MM.1S (cell line): Measurements from ENCODE around the gene TBL1XR1.

Source experiments
- DNase-seq: peaks from one replicate; pipeline ENCODE4 v3.0.0-alpha.2; 2015
- H2AFZ ChIP-seq: fragments of 300-600 bp; sonication (generic); 2 replicates; pipeline ENCODE4 v1.6.0; 2016; ENCODE audit warnings: antibody characterized with exemption, low read length
- H3F3A ChIP-seq: fragments of 300-600 bp; sonication (generic); 2 replicates; pipeline ENCODE4 v1.6.1; 2016; ENCODE audit warnings: mild to moderate bottlenecking, antibody characterized with exemption, low read length, moderate library complexity, mixed read lengths; ENCODE audit not compliant: insufficient read depth
- H3K27ac ChIP-seq: fragments of 300-600 bp; sonication (generic); 2 replicates; pipeline ENCODE4 v1.5.1; 2016; ENCODE audit warnings: mild to moderate bottlenecking, low read length
- H3K27me3 ChIP-seq: fragments of 300-600 bp; sonication (generic); replicated peaks from 2 replicates; pipeline ENCODE4 v1.6.0; 2016; ENCODE audit warnings: low read length; ENCODE audit not compliant: insufficient read depth
- H3K36me3 ChIP-seq: fragments of 300-600 bp; sonication (generic); replicated peaks from 2 replicates; pipeline ENCODE4 v1.6.1; 2016; ENCODE audit warnings: mild to moderate bottlenecking, low read length, mixed read lengths; ENCODE audit not compliant: insufficient read depth
- H3K4me1 ChIP-seq: fragments of 300-600 bp; sonication (generic); 2 replicates; pipeline ENCODE4 v1.6.1; 2016; ENCODE audit warnings: low read length, mixed read lengths
- H3K4me2 ChIP-seq: fragments of 300-600 bp; sonication (generic); 2 replicates; pipeline ENCODE4 v1.6.0; 2016; ENCODE audit warnings: low read depth, low read length
- H3K4me3 ChIP-seq: fragments of 300-600 bp; sonication (generic); 2 replicates; pipeline ENCODE4 v1.5.1; 2016; ENCODE audit warnings: low read length, mixed read lengths
- H3K79me2 ChIP-seq: fragments of 300-600 bp; sonication (generic); 2 replicates; pipeline ENCODE4 v1.6.1; 2016; ENCODE audit warnings: mixed run types, low read length, mixed read lengths
- H3K9ac ChIP-seq: fragments of 300-600 bp; sonication (generic); 2 replicates; pipeline ENCODE4 v1.6.1; 2016; ENCODE audit warnings: low read length, mixed read lengths
- H3K9me2 ChIP-seq: fragments of 300-600 bp; sonication (generic); replicated peaks from 2 replicates; pipeline ENCODE4 v1.6.1; 2016; ENCODE audit warnings: mild to moderate bottlenecking, low read length, mixed read lengths; ENCODE audit not compliant: insufficient read depth
- H3K9me3 ChIP-seq: fragments of 300-600 bp; sonication (generic); replicated peaks from 2 replicates; pipeline ENCODE4 v1.6.1; 2016; ENCODE audit warnings: mild to moderate bottlenecking, low read length, mixed read lengths; ENCODE audit not compliant: insufficient read depth
- H4K20me1 ChIP-seq: fragments of 300-600 bp; sonication (generic); 2 replicates; pipeline ENCODE4 v1.6.1; 2016; ENCODE audit warnings: mild to moderate bottlenecking, low read length, moderate library complexity, mixed read lengths; ENCODE audit not compliant: insufficient read depth
- CTCF ChIP-seq: fragments of 300-600 bp; sonication (generic); IDR thresholded peaks from 2 replicates; pipeline ENCODE4 v1.5.1; 2016; ENCODE audit warnings: antibody characterized with exemption, low read length, mixed read lengths
- EZH2 ChIP-seq: fragments of 300-600 bp; sonication (generic); optimal IDR thresholded peaks from 2 replicates; pipeline ENCODE3; 2017; ENCODE audit warnings: low read depth, mild to moderate bottlenecking, antibody characterized with exemption, low read length, mixed read lengths
- EZH2phosphoT487 ChIP-seq: fragments of 300-600 bp; sonication (generic); IDR thresholded peaks from 2 replicates; pipeline ENCODE4 v1.6.1; 2018; ENCODE audit warnings: antibody characterized with exemption, low read length

Gene TBL1XR1

DNA sequence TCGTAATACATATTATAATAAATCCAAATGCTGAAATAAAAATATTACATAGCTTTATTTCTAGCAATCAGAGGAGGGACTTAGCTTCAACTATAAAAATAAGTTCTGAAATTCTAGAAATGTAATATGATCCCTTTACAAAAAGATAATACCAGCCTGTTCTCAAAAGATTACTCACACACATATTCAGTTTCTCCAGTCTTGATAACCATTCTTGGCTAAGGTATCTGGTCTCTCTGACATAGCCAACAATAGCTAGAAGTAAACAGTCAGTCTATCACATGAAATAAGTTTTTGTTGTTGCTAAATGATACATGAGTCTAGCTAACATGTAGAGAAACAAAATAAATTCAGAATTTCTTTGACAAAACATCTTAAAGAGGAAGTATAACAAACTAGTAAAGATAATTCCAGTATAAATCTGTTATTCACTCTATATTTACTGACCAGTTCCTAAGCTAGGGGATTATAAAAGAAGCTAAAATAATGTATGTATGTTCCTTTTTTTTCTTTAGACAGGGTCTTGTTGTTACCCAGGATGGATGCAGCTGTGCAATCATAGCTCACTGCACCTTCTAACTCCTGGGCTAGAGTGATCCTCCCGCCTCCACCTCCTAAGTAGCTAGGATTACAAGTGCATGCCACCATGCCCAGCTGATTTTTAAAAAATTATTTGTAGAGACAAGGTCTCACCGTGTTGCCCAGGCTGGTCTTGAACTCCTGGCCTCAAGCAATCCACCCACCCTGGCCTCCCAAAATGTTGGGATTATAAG lies 170.6 kb downstream of the TBL1XR1 start:
- Histone ChIP-seq H3K9me2 (no peaks in the 10 kb centered on the region), H4K20me1 (no peaks in the 10 kb centered on the region), H2AFZ (no peak overlapping the region), H3K9me3 (no peaks in the 10 kb centered on the region), H3K36me3 (peaks cover 3% of the 10 kb centered on the region), H3K79me2 (peaks cover 74% of the 10 kb centered on the region), H3K27me3 (no peaks in the 10 kb centered on the region), H3K4me3 (no peak overlapping the region), H3K4me1 (no peaks in the 10 kb centered on the region), H3K9ac (no peak overlapping the region), H3K27ac (no peak overlapping the region), H3K4me2 (no peak overlapping the region), H3F3A (no peaks in the 10 kb centered on the region; the same call in 1 of the 2 replicates)
- no peak for DNase-seq
- TF ChIP-seq CTCF (no peak), EZH2 (no peak), EZH2phosphoT487 (no peak)

DNA sequence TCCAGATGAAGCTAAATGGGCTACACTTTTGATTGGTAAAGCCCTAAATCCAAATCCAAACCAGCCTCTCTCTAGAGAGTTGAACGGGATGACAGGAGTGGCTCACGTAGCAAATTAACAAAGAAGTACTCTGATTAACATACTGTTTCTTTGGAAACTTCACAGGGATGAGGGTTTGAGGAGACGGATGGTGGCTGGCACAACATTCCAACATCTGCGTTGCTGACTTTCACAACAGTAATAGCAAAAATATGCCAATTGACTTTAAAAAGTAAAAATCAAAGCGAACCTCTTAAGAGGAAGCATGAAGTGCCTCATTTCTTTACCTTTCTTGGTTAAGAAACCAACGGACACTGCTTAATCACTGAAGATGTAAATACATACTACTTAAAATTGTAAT lies 181.4 kb downstream of the TBL1XR1 start:
- peaks cover 14% of the 10 kb centered on the region; the same call in 1 of the 2 replicates for H3K36me3 ChIP-seq

GRCh38 chr3:177013681-177014280 lies 183.5 kb downstream of the TBL1XR1 start:
- TF ChIP-seq EZH2 (no peak), CTCF (no peak), EZH2phosphoT487 (no peak)
- Histone ChIP-seq H3K4me3 (no peak overlapping the region), H3K27ac (no peak overlapping the region), H3K36me3 (peaks cover 4% of the 10 kb centered on the region; the same call in 1 of the 2 replicates), H3F3A (peaks cover 14% of the 10 kb centered on the region), H3K4me1 (no peaks in the 10 kb centered on the region), H4K20me1 (no peaks in the 10 kb centered on the region), H3K27me3 (no peaks in the 10 kb centered on the region), H3K9me3 (no peaks in the 10 kb centered on the region), H3K9ac (no peak overlapping the region), H3K9me2 (no peaks in the 10 kb centered on the region), H3K79me2 (no peaks in the 10 kb centered on the region), H2AFZ (no peak overlapping the region), H3K4me2 (no peak overlapping the region)
- DNase-seq, result no peak

More for the DNA sequence above, 181.4 kb downstream of the TBL1XR1 start:
- H3K9me2 ChIP-seq, result no peaks in the 10 kb centered on the region
- no peak overlapping the region for H3K4me2 ChIP-seq
- no peaks in the 10 kb centered on the region for H4K20me1 ChIP-seq
- H3K27me3 ChIP-seq, result no peaks in the 10 kb centered on the region
- H3K27ac ChIP-seq, result no peak overlapping the region
- peaks cover 14% of the 10 kb centered on the region for H3F3A ChIP-seq
- H2AFZ ChIP-seq, result no peak overlapping the region
- no peak overlapping the region for H3K4me3 ChIP-seq
- TF ChIP-seq EZH2phosphoT487 (no peak), EZH2 (no peak), CTCF (no peak)
- H3K9ac ChIP-seq, result no peak overlapping the region
- DNase-seq, result no peak
- no peaks in the 10 kb centered on the region for H3K4me1 ChIP-seq
- H3K79me2 ChIP-seq, result 0 out of 2 replicates have a peak, but pooled peaks cover 4% of the 10 kb centered on the region
- H3K9me3 ChIP-seq, result no peaks in the 10 kb centered on the region
